Tibial nerve (tissue), 4 donors: ENCODE data around the gene RNASE7.

Experiments used
- EP300 ChIP-seq, 2 donors: sonication (generic); formaldehyde crosslinking; IDR thresholded peaks; one replicate each; pipeline ENCODE4 v1.6.1; 2017; ENCODE audit warnings: antibody characterized with exemption in 2 of 2, mild to moderate bottlenecking in 1 of 2
- POLR2A ChIP-seq, 2 donors: fragments of 450-650 bp; IDR thresholded peaks; one replicate each; pipeline ENCODE4 v1.6.1; 2017; ENCODE audit warnings: antibody characterized with exemption in 2 of 2, mild to moderate bottlenecking in 2 of 2, moderate library complexity in 2 of 2
- TF ChIP-seq, protein P1 (sequence below), 5 experiments: fragments of 200-600 bp in 3 of 5; fragments of 450-650 bp in 2 of 5; sonication (generic) in 3 of 5; IDR thresholded peaks; one replicate each; pipeline ENCODE4 v1.5.1; 2016 to 2019; ENCODE audit warnings: antibody characterized with exemption in 5 of 5, mild to moderate bottlenecking in 3 of 5, moderate library complexity in 2 of 5

DNA sequence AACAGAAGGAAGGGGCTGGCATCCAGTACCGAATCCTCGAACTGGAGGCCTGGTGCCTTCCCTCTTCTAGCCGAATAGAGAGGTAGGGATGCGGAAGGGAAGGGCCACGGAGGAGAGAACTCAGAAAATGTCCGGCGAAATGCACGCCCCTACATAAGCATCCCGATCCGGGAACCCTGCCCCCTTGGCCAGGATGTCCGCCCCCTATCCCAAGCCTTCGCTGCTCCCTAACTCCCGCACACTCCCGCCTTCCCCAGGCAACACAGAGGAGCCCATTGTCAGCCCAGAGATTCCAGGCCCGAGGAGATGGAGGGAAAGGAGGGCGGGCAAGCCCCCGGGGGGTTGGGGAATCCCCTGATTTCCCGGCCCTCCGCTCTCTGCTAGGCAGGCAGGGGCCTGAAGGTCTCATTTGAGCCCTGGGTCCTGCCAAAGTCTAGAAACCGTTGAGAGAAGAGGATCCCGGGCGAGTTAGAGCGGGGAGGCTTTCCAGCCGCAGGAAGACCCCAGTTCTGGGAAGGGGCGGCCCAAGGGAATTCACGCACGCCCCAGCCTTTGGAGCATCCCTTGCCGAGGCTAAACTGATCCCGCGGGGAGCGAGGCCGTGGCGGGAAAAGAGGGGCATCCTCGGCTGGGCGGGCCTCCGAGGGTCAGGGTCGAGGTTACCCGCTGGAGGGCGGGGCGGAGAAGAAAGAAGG, 27.4 kb downstream of the RNASE7 start:
- TF ChIP-seq, protein P1, sequence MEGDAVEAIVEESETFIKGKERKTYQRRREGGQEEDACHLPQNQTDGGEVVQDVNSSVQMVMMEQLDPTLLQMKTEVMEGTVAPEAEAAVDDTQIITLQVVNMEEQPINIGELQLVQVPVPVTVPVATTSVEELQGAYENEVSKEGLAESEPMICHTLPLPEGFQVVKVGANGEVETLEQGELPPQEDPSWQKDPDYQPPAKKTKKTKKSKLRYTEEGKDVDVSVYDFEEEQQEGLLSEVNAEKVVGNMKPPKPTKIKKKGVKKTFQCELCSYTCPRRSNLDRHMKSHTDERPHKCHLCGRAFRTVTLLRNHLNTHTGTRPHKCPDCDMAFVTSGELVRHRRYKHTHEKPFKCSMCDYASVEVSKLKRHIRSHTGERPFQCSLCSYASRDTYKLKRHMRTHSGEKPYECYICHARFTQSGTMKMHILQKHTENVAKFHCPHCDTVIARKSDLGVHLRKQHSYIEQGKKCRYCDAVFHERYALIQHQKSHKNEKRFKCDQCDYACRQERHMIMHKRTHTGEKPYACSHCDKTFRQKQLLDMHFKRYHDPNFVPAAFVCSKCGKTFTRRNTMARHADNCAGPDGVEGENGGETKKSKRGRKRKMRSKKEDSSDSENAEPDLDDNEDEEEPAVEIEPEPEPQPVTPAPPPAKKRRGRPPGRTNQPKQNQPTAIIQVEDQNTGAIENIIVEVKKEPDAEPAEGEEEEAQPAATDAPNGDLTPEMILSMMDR (IDR thresholded peaks at IDR 0.05): peak in 2 of 5 experiments; percentile 7 to 13
- no peak for TF ChIP-seq POLR2A (IDR thresholded peaks at IDR 0.05)
- TF ChIP-seq EP300 (IDR thresholded peaks at IDR 0.05): peak in 1 of 2 donors; percentile 67
